Measurements from ENCODE around the gene CTNNBL1. TPM values are rescaled to one million over a fixed set of nuclear protein-coding genes. Genes with fewer than 3 reads are reported as not detected.

CTNNBL1 gene
- total and polyA plus RNA-seq, 5 donors, result 43.8 to 65.7 (median 54.7) TPM

DNA sequence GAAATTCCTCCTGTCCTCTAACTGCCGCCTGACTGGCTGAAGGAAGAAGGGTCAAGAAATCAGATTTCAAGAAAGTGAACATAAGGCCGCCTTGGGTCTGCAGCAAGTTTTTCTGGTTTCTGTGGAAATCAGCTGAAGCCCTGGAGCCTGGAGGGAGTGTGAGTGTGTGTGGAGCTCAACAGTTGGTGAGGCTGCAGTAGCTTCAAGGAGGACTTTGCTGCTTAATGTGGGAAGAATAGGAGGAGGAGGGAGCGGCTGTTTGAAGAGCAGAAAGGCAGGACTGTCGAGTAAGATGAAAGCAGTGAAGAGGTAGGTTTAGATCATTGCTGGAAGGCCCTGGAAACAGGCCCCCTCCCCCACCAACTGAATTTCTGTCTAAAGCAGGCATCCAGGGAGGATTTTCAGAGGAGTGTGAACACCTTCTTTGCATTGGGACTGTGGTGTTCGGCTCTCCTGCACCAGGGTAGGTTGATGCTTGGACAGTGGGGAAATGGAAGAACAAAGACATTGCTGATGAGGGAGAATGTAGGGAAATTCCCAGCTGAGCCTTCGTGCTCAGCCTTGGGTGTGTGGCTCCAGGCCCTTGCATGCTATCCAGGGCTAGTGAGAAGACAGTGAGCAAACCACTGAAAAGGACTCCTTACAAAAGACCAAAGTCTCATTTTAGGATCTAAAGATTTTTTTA is 129.6 kb downstream of the CTNNBL1 start:
- intact Hi-C loops (cut with DNase I), result no loop called here
- Histone ChIP-seq H3K9me3 (ENCODE audit: control insufficient read depth, low read length) (no peaks in the 10 kb centered on the region), H3K4me3 (ENCODE audit: low read length) (no peak overlapping the region), H3K27ac (ENCODE audit: low read length) (no peak overlapping the region), H3K4me1 (ENCODE audit: control insufficient read depth, insufficient read depth, low read length) (no peaks in the 10 kb centered on the region), H3K27me3 (ENCODE audit: control insufficient read depth, insufficient read depth) (no peaks in the 10 kb centered on the region)
- DNase-seq, result no peak
- ATAC-seq, result no peak
- WGBS, result 81% methylated on average over 6 of the region's 6 CpGs

DNA sequence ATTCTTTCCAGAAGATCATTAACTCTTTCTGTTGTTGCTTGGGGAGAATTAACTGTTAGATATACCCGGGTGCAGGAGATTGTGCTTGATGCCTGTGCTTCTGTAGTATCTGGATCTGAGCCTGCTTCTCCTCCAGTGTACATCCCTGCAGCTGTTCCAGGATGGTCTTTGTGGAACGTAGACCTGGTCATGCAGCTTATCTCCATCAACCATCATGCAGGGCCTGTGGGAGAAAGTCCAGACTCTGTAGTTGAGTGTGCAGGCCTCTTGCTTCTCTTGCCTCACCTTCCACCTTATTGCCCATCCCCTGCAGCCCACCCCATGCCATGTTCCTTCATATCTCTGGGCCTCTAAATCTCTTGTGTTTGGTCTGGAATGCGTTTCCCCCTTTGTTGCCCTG is 133.8 kb downstream of the CTNNBL1 start:
- no peak for DNase-seq
- WGBS, result 93% methylated on average over 3 of the region's 3 CpGs
- Histone ChIP-seq H3K4me3 (ENCODE audit: low read length) (no peak overlapping the region), H3K27me3 (ENCODE audit: control insufficient read depth, insufficient read depth) (no peaks in the 10 kb centered on the region), H3K9me3 (ENCODE audit: control insufficient read depth, low read length) (no peaks in the 10 kb centered on the region), H3K27ac (ENCODE audit: low read length) (no peak overlapping the region), H3K4me1 (ENCODE audit: control insufficient read depth, insufficient read depth, low read length) (peaks cover 4% of the 10 kb centered on the region)
- ATAC-seq, result no peak
- intact Hi-C loops (cut with DNase I), result no loop called here

DNA sequence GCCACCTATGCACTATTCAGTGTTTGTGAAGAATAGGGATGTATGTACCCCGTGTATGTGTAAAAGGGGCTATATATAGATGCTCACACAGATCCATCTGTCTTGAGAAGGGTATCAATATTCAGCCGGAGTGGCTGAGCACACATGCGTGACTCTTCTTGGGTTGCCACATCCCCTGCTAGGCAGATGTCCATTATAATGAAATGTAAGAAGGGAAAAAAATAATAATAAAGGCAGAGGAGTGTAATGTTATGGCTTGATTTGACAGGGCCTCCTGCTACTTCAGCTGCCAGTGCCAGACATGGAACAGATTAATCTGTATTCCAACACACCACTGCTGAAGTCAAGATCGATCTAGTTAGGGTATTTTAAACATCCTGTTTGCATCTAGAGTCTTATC is 134.9 kb downstream of the CTNNBL1 start:
- no peak overlapping the region for H3K4me3 ChIP-seq (ENCODE audit: low read length)
- peaks cover 4% of the 10 kb centered on the region for H3K4me1 ChIP-seq (ENCODE audit: control insufficient read depth, insufficient read depth, low read length)
- H3K9me3 ChIP-seq (ENCODE audit: control insufficient read depth, low read length), result no peaks in the 10 kb centered on the region
- H3K27ac ChIP-seq (ENCODE audit: low read length), result no peak overlapping the region
- H3K27me3 ChIP-seq (ENCODE audit: control insufficient read depth, insufficient read depth), result no peaks in the 10 kb centered on the region
- intact Hi-C loops (cut with DNase I), result no loop called here
- WGBS, result 74% methylated on average over 4 of the region's 4 CpGs
- DNase-seq (no peak), ATAC-seq (no peak)

DNA sequence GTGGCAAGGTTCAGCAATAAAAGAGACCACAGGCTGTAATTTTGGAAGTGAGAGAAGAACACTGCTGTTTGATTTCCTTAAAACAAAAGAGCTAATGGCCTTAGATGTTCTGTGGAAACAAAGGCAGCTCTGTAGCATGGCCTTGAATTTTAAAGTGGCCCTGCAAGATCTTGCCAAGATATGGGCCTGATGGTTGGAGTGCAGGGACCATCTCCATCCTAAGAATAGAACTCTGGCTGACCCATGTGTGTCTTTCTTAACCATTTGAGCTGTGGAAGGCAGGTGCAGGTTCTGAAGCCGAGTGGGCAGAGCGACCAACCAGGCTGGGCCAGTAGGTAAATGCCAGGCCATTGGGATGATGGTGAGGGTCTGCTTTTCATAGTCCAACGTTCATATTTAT is 135.3 kb downstream of the CTNNBL1 start:
- Histone ChIP-seq H3K27ac (ENCODE audit: low read length) (no peak overlapping the region), H3K9me3 (ENCODE audit: control insufficient read depth, low read length) (no peaks in the 10 kb centered on the region), H3K27me3 (ENCODE audit: control insufficient read depth, insufficient read depth) (no peaks in the 10 kb centered on the region), H3K4me1 (ENCODE audit: control insufficient read depth, insufficient read depth, low read length) (peaks cover 4% of the 10 kb centered on the region), H3K4me3 (ENCODE audit: low read length) (no peak overlapping the region)
- intact Hi-C loops (cut with DNase I), result no loop called here
- WGBS, result 93% methylated on average over 3 of the region's 3 CpGs
- DNase-seq (no peak), ATAC-seq (no peak)

DNA sequence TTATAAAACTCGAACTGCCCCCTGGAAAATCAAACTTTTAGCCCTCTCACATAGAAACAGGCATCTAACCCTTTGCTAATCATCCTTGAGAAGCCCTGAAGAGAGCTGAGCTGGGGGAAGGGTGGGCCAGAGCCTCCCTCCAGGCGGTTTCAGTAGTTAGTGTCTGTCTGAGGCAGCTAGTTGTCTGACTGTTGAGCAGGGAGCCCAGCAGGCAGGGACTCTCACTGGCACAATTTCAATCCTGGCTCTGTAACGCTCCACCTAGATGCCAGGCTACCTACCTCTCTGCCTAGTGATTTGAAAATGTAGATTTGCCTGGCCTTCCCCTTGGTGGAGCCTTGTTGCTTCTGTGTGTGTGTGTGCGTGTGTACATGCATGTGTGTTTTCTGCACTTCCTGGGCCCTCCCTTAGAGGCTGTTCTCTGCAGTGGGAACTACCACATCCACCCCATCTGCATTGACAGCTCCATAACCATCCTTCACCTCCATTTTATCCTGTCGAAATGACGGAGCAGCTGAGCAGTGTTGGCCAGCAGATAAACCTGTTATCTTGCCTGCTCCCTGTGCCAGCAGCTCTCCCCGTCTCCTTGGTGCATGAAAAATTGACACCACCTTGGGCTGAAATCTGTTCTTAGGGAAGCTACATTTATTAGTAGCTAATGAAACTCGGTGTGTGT is 139.5 kb downstream of the CTNNBL1 start:
- Histone ChIP-seq H3K4me3 (ENCODE audit: low read length) (no peak overlapping the region), H3K9me3 (ENCODE audit: control insufficient read depth, low read length) (no peaks in the 10 kb centered on the region), H3K27ac (ENCODE audit: low read length) (no peak overlapping the region), H3K4me1 (ENCODE audit: control insufficient read depth, insufficient read depth, low read length) (peaks cover 4% of the 10 kb centered on the region), H3K27me3 (ENCODE audit: control insufficient read depth, insufficient read depth) (no peaks in the 10 kb centered on the region)
- DNase-seq (no peak), ATAC-seq (peak in 1 of 2 donors; percentile 66)
- WGBS, result 71% methylated on average over 8 of the region's 8 CpGs
- intact Hi-C loops (cut with DNase I), result no loop called here

DNA sequence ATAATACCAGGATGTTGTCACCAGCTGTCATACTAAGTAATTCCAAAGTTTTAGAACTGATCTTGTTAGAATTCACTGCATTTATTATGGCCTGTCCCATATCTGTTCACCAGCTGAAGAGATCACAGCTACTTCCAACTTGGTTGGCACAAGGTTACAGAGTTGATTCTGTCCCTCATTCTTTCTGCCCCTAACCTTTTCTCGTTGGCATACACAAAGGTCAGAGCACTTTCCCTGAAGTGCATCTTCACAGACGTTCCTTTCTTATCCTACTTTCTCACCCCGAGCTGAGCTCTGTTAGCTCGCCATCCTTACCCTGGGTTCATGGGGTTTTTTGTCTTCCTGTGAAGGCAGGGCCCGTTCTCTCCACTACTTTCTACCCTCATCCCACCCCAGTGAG is 143.1 kb downstream of the CTNNBL1 start:
- WGBS, result 56% methylated on average over 5 of the region's 5 CpGs
- no peaks in the 10 kb centered on the region for H3K27me3 ChIP-seq (ENCODE audit: control insufficient read depth, insufficient read depth)
- DNase-seq (no peak), ATAC-seq (no peak)
- H3K4me1 ChIP-seq (ENCODE audit: control insufficient read depth, insufficient read depth, low read length), result no peaks in the 10 kb centered on the region
- no peak overlapping the region for H3K4me3 ChIP-seq (ENCODE audit: low read length)
- H3K27ac ChIP-seq (ENCODE audit: low read length), result no peak overlapping the region
- no peaks in the 10 kb centered on the region for H3K9me3 ChIP-seq (ENCODE audit: control insufficient read depth, low read length)
- intact Hi-C loops (cut with DNase I), result no loop called here

DNA sequence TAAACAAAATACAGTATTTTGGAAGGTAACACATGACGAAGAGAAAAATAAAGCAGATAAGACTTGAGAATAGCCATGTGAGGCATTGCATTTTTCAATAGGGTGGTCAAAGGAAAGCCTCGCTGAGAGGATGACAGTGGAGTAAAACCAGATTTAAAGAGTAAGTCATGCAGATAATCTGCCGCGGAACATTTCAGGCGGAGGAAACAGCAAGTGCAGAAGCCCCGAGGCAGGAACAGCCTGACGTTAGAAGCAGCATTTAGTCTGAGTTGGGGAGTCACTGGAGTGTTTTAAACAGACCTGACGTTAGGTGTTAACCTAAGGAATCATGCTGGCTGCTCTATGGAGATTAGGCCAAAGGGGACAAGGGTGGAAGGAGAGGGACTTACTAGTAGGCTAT is 144.1 kb downstream of the CTNNBL1 start:
- no peak for DNase-seq
- 79% methylated on average over 8 of the region's 8 CpGs for WGBS

DNA sequence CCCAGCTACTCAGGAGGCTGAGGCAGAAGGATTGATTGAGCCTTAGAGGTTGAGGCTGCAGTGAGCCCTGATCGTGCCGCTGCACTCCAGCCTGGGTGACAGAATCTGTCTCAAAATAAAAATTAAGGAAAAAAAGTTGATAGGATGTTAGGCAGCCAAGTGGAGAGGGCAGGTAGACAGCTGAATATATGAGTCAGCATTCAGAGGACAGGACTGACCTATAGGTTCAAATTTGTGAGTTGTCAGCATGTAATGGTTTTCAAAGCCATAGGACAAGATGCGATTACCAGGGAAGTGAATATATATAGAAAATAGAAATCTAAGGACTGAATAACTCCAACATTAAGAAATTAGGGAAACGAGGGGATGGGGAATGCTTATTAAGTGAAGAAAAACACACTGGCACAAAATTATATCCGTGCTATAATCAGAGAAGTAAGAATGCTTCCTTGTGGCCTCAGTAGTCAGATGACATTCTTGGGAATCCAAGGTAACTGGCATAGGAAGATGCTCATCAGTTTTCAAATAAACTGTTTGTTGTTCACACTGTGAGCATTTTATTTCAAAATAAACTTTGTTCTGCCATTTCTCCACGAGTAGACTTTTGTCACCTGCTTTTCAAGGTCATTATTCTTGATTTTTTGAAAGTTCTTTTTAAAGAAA is 145.1 kb downstream of the CTNNBL1 start:
- H3K4me1 ChIP-seq (ENCODE audit: control insufficient read depth, insufficient read depth, low read length), result no peaks in the 10 kb centered on the region
- 94% methylated on average over 6 of the region's 6 CpGs for WGBS
- no peaks in the 10 kb centered on the region for H3K9me3 ChIP-seq (ENCODE audit: control insufficient read depth, low read length)
- DNase-seq, result no peak
- ATAC-seq, result no peak
- intact Hi-C loops (cut with DNase I), result no loop called here
- no peaks in the 10 kb centered on the region for H3K27me3 ChIP-seq (ENCODE audit: control insufficient read depth, insufficient read depth)
- H3K27ac ChIP-seq (ENCODE audit: low read length), result no peak overlapping the region
- H3K4me3 ChIP-seq (ENCODE audit: low read length), result no peak overlapping the region

More for the DNA sequence above, 144.1 kb downstream of the CTNNBL1 start:
- intact Hi-C loops (cut with DNase I), result no loop called here
- no peaks in the 10 kb centered on the region for H3K9me3 ChIP-seq (ENCODE audit: control insufficient read depth, low read length)
- H3K27me3 ChIP-seq (ENCODE audit: control insufficient read depth, insufficient read depth), result no peaks in the 10 kb centered on the region
- ATAC-seq, result no peak
- no peak overlapping the region for H3K4me3 ChIP-seq (ENCODE audit: low read length)
- no peaks in the 10 kb centered on the region for H3K4me1 ChIP-seq (ENCODE audit: control insufficient read depth, insufficient read depth, low read length)
- no peak overlapping the region for H3K27ac ChIP-seq (ENCODE audit: low read length)

DNA sequence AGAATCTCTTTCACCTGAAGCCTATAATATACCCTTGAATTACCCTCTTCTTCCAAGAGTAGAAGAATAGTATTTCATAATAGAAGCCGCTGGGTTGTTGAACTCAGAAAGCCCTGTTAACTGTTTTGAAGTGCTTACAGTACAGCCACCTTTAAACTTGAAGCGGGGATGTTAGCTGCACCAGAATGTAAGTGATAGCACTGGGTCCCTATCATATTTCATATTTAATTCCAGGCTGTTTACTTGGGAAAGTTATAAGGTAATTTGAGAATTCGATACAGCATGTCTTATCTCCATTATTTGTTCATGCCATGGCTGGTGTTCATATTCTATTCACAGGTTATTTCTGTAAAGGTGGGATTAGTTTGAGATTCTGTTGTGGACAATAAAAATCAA is 145.6 kb downstream of the CTNNBL1 start:
- no peaks in the 10 kb centered on the region for H3K4me1 ChIP-seq (ENCODE audit: control insufficient read depth, insufficient read depth, low read length)
- 92% methylated on average over 3 of the region's 3 CpGs for whole genome bisulfite sequencing
- H3K27ac ChIP-seq (ENCODE audit: low read length), result no peak overlapping the region
- intact Hi-C loops (cut with DNase I), result no loop called here
- H3K27me3 ChIP-seq (ENCODE audit: control insufficient read depth, insufficient read depth), result no peaks in the 10 kb centered on the region
- H3K9me3 ChIP-seq (ENCODE audit: control insufficient read depth, low read length), result no peaks in the 10 kb centered on the region
- DNase-seq (no peak), ATAC-seq (no peak)
- H3K4me3 ChIP-seq (ENCODE audit: low read length), result no peak overlapping the region

DNA sequence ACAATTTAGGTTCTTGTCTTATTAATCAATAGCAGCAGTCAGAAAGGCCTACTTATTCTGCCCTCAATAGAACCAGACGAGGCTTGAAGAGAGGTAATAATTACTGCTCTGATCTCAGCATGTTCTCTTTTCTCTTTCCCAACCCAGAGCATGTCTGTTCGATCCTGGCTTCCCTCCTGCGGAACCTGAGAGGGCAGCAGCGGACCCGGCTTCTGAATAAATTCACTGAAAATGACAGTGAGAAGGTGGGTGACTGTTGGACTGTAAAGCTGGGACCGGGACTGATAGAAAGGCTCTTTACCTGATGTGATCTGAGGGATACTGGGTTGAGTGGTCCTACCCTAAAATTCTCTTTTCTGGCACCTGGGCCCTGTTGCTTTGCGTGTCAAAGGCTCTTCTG is 146.1 kb downstream of the CTNNBL1 start:
- Histone ChIP-seq H3K27ac (ENCODE audit: low read length) (no peak overlapping the region), H3K4me1 (ENCODE audit: control insufficient read depth, insufficient read depth, low read length) (no peaks in the 10 kb centered on the region), H3K9me3 (ENCODE audit: control insufficient read depth, low read length) (no peaks in the 10 kb centered on the region), H3K4me3 (ENCODE audit: low read length) (no peak overlapping the region), H3K27me3 (ENCODE audit: control insufficient read depth, insufficient read depth) (no peaks in the 10 kb centered on the region)
- WGBS, result 97% methylated on average over 7 of the region's 7 CpGs
- DNase-seq, result no peak
- ATAC-seq, result no peak
- intact Hi-C loops (cut with DNase I), result no loop called here

DNA sequence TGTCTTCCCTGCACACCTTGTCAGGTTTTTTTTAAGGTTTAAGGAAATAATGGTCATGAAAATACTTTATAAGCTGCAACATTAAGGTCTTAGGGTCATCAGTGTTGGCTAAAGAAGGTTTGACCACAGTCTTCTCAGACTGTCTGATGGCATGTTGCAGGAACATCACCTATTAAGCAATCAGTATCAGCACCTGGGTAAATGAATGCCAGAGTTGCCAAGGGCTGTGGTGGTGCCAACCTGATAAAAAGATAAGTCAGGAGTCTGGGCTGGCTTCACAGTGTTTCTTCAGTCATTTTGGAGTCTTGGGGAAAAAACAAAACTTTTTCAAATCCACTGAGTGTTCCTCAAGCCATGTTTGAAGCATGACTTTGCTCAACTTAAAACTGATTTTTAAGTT is 147.6 kb downstream of the CTNNBL1 start:
- H3K27me3 ChIP-seq (ENCODE audit: control insufficient read depth, insufficient read depth), result no peaks in the 10 kb centered on the region
- no peak for DNase-seq
- H3K9me3 ChIP-seq (ENCODE audit: control insufficient read depth, low read length), result no peaks in the 10 kb centered on the region
- no peak overlapping the region for H3K27ac ChIP-seq (ENCODE audit: low read length)
- intact Hi-C loops (cut with DNase I), result no loop called here
- no peak overlapping the region for H3K4me3 ChIP-seq (ENCODE audit: low read length)
- no peak for ATAC-seq
- no peaks in the 10 kb centered on the region for H3K4me1 ChIP-seq (ENCODE audit: control insufficient read depth, insufficient read depth, low read length)

All from right cardiac atrium (tissue), 5 donors.